ENCODE results near the gene EPB41L4B.
"Not testable (repeated sequence)": the region's sequence is repeated elsewhere in the genome, so short reads cannot be mapped to it uniquely, and the experiment has no call there.

Gene EPB41L4B

DNA sequence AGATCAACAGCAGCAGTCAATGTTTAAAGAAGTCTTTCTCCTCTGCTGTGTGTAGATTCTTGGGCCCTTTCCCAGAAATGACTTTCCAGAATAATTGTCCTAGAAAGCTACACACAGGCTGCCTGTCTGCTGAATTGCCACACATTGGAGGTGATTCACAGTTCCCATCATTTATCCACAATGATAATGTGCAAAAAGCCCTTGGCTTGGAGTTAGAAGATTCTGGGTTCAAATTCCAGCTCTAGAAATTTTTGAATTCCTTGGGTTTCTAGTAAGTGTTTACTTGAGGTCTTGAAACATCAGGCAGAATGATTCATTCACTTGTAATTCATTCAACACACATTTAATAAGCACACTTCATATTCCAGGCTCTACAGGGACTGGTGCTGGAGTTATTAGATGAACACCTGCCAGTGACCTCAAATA is 28.6 kb upstream of the EPB41L4B start:
- TF ChIP-seq, protein P1, sequence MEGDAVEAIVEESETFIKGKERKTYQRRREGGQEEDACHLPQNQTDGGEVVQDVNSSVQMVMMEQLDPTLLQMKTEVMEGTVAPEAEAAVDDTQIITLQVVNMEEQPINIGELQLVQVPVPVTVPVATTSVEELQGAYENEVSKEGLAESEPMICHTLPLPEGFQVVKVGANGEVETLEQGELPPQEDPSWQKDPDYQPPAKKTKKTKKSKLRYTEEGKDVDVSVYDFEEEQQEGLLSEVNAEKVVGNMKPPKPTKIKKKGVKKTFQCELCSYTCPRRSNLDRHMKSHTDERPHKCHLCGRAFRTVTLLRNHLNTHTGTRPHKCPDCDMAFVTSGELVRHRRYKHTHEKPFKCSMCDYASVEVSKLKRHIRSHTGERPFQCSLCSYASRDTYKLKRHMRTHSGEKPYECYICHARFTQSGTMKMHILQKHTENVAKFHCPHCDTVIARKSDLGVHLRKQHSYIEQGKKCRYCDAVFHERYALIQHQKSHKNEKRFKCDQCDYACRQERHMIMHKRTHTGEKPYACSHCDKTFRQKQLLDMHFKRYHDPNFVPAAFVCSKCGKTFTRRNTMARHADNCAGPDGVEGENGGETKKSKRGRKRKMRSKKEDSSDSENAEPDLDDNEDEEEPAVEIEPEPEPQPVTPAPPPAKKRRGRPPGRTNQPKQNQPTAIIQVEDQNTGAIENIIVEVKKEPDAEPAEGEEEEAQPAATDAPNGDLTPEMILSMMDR (IDR thresholded peaks at IDR 0.05; ENCODE audit: low read depth, low read length) = no peak
- H3K4me3 ChIP-seq (replicated peaks in 1 of 2; ENCODE audit: low read depth in 2 of 2, low read length in 2 of 2) = no peak overlapping the region
- DNase-seq (ENCODE audit: low read depth in 2 of 2) = peak; percentile 91 to 93

DNA sequence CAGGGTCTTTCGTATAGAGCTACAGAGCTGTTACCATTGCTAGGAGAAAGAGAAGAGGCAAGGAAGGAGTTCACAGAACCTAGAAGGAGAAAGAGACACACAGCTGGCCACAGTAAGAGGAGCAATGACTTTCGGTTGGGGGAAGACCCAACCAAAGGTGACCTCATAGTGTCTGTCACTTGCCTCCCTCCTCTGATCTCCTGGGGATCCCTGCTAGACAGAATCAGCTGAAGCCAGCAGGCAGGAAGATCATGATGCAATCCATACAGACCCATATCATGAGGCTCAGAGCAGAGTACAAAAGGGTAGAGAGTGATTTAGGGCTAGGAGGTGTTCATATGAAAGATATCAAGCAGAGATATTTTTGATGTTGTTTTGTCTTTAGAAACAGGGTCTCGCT is 26.0 kb upstream of the EPB41L4B start:
- no peak overlapping the region for H3K4me3 ChIP-seq (replicated peaks in 1 of 2; ENCODE audit: low read depth in 2 of 2, low read length in 2 of 2)
- TF ChIP-seq, protein P1 (IDR thresholded peaks at IDR 0.05; ENCODE audit: low read depth, low read length) = no peak
- no peak for DNase-seq (ENCODE audit: low read depth in 2 of 2)

DNA sequence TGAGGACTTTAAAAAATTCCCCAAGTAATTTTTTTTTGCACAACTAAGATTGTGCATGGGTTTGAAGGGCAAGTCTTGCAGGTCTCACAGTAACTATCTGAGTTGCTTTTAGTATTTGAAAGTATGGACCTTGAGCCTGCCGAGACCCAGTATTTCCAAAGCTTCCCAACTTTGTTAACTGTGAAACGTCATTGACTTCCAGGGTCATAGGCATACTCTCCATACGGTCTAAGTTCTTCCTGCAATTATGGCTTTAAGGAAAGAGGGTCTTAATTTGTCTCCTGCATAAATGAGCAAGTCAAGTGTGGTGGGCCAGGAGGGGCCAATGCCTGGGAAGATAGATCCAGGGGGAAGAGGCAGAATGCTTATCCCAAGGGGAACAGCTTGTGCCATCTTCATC is 24.0 kb upstream of the EPB41L4B start:
- no peak for DNase-seq (ENCODE audit: low read depth in 2 of 2)
- H3K4me3 ChIP-seq (replicated peaks in 1 of 2; ENCODE audit: low read depth in 2 of 2, low read length in 2 of 2) = no peak overlapping the region
- TF ChIP-seq, protein P1 (IDR thresholded peaks at IDR 0.05; ENCODE audit: low read depth, low read length) = no peak

DNA sequence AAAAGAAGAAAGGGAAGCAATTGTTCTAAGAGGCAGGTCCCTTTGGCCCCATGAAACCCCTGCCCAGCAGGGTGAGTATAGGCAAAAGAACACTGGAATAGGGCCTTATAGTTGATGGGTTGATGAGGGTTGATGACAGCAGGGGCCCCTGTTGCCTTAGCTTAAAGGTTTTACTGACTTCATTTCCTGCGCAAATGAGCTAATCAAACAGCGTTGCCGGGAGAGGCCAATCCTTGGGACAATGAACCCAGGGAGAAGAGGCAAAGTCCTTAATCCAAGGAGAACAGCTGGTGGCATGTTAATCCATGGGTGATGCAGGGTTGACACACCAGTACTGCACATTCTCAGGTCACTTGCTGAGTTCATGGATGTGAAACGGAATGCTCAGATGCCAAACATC is 22.0 kb upstream of the EPB41L4B start:
- TF ChIP-seq, protein P1 (IDR thresholded peaks at IDR 0.05; ENCODE audit: low read depth, low read length) = no peak
- DNase-seq (ENCODE audit: low read depth in 2 of 2) = no peak
- H3K4me3 ChIP-seq (replicated peaks in 1 of 2; ENCODE audit: low read depth in 2 of 2, low read length in 2 of 2) = no peak overlapping the region

- TF ChIP-seq, protein P1 (IDR thresholded peaks at IDR 0.05; ENCODE audit: low read depth, low read length) = no peak
- no peak for DNase-seq (ENCODE audit: low read depth in 2 of 2)
- H3K4me3 ChIP-seq (replicated peaks in 1 of 2; ENCODE audit: low read depth in 2 of 2, low read length in 2 of 2) = no peak overlapping the region
Observed at GRCh38 chr9:109341561-109341960, 20.7 kb upstream of the EPB41L4B start.

GRCh38 chr9:109340979-109341378 is 20.1 kb upstream of the EPB41L4B start:
- not testable (repeated sequence) for DNase-seq (ENCODE audit: low read depth in 2 of 2)

DNA sequence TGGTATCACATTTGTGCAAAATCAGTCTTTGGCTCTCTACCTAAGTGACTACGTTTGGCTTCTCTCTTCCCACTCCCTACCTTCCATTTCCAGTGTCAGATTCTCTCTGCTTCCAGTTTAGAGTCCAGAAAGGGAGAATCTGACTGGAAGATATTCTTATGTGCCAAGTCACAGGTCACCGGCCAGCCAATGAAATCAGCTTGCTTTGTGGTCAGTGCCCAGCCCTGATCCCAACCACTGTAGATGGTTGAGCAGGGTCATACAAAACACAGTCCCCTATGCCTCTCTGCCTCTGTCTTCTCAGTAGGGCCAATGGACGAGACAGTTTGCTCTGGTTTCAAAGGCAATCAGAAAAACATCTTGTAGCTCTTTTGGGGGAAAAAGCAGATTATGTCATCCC is 15.6 kb upstream of the EPB41L4B start:
- DNase-seq (ENCODE audit: low read depth in 2 of 2) = no peak
- TF ChIP-seq, protein P1 (IDR thresholded peaks at IDR 0.05; ENCODE audit: low read depth, low read length) = no peak
- no peak overlapping the region for H3K4me3 ChIP-seq (replicated peaks in 1 of 2; ENCODE audit: low read depth in 2 of 2, low read length in 2 of 2)

More at GRCh38 chr9:109340979-109341378, 20.1 kb upstream of the EPB41L4B start:
- H3K4me3 ChIP-seq (replicated peaks in 1 of 2; ENCODE audit: low read depth in 2 of 2, low read length in 2 of 2) = not testable (repeated sequence)

Data from cardiac fibroblast (primary cell).